NCI-H2196 (cell line): ENCODE measurements around the gene CSGALNACT2.
"Not testable (repeated sequence)": the region's sequence is repeated elsewhere in the genome, so short reads cannot be mapped to it uniquely, and the experiment has no call there.

Source experiments
- DNase-seq: peaks from one replicate; lab custom pipeline; 2025; ENCODE audit not compliant: unreplicated experiment; lab: John Stamatoyannopoulos, UW

CSGALNACT2 gene

DNA sequence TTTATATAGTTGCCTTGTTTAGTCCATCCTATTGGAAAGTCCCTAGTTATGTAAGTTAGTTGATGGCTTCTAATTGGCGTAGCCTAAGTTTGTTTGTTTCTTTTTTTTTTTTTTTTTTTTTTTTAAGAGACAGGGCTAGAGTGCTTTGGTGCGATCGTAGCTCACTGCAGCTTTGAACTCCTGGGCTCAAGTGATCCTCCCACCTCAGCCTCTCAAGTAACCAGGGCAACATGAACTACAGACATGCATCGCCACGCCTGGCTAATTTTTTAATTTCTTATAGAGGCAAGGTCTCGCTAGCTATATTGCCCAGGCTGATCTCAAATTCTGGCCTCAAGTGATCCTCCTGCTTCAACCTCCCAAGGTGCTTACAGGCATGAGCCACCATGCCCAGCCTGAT is 7.1 kb downstream of the CSGALNACT2 start:
- DNase-seq = no peak

DNA sequence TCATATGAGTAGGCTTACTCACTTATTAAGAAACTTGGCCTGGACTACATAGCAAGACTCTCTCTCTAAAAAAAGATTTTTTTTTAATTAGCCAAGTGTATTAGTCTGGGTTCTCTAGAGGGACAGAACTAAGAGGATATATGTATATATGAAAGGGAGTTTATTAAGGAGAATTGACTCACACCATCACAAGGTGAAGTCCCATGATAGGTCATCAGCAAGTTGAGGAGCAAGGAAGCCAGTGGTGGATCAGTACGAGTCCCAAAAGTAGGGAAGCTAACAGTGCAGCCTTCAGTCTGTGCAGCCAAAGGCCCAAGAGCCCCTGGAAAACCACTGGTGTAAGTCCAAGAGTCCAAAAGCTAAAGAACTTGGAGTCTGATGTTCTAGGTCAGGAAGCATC is 7.7 kb downstream of the CSGALNACT2 start:
- not testable (repeated sequence) for DNase-seq

DNA sequence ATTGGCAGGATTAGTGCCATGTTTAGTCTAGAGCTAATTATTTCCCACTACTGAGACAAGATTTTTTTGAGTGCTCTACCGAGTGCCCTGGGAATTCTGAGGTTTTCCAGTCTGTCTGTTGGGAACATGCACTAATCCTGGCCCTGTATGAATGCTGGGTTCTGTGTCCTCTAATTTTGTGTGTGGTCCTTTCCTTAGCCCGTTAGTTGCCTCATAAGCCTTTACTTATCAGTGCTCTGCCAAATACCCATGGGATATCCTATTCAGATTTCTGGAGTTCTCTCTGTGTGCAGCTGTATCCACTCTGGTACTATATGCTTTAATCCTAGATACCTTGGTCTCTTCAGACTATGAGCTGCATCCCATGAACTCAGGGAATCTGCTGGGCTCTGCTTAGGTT is 13.1 kb downstream of the CSGALNACT2 start:
- DNase-seq = no peak

DNA sequence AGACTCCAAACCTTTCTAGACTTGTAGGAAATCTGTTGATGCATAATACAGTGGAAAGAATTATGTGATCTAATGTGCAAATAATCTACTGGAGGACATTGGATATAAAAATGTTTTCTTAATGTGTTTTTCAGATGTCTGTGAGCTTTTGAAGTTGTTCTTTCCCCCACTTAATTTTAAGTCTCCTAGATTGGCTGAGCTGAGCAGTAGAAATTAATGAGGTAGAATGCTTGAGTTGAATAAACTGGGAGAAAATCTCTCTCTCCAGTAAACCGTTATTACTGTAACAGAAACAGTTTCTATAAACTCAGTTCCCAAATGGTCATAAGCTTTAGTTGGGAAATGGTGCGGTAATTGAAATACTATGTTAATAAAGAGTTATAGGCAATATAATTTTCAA is 15.7 kb downstream of the CSGALNACT2 start:
- DNase-seq = no peak

DNA sequence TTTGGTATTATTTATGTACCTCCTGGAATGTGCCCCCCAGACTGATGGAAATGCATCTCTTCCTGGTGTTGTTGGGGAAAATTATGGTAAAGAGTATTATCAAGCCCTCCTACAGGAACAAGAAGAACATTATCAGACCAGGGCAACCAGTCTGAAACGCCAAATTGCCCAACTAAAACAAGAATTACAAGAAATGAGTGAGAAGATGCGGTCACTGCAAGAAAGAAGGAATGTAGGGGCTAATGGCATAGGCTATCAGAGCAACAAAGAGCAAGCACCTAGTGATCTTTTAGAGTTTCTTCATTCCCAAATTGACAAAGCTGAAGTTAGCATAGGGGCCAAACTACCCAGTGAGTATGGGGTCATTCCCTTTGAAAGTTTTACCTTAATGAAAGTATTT is 17.0 kb downstream of the CSGALNACT2 start:
- DNase-seq = no peak

DNA sequence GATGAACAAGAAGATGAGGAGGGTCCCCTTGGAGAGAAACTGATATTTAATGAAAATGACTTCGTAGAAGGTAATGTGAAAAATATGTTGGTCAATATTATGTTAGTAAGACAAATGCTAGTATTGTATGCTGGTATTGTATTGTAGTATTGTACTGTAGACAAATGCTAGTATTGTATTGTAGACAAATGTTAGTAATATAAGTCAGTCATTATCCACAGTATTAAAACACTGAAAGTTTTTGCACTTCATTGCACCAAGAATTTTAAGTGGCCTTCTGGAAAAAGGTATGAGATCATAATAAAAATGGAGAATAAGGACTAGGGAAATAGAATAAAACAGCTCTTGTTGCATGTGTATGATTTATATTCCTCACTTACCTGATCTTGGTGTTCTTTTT is 17.5 kb downstream of the CSGALNACT2 start:
- DNase-seq = no peak

DNA sequence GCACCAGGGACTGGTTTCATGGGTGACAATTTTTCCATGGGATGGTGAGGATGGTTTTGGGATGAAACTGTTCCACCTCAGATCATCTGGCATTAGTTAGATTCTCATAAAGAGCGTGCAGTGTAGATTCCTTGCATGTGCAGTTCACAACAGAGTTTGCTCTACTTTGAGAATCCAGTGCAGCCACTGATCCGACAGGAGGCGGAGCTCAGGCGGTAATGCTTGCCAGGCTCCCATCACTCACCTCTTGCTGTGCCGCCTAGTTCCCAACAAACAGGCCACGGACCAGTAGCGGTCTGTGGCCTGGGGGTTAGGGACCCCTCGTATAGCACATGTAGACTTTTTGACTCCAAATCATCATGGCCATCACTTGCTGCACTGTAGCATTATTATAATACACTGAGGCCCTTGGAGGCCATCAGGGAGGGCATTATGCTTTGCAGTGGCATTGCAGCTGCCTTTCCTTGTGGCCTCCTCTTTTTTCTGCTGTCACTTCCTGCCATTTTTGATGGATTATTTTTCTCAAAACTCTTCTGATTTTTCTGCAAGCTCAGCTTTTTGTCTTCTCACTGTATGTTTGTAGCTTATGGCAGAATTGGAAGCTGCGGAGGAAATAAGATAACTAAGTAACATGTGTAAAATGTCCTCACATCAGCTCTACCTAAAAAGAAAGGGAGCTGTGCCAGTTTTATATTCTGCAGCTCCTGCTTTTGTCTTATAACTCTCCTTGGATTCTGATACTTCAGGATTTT is 18.5 kb downstream of the CSGALNACT2 start:
- DNase-seq = no peak

DNA sequence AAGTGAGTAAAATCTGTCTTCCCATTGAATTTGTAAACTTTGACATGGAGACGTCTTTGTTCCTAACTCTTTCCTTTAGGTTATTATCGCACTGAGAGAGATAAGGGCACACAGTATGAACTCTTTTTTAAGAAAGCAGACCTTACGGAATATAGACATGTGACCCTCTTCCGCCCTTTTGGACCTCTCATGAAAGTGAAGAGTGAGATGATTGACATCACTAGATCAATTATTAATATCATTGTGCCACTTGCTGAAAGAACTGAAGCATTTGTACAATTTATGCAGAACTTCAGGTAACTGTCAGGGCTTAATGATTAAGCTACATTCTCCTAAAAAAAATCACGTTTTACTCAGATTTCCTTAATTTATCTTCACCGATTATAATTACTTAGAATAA is 20.4 kb downstream of the CSGALNACT2 start:
- DNase-seq = no peak

DNA sequence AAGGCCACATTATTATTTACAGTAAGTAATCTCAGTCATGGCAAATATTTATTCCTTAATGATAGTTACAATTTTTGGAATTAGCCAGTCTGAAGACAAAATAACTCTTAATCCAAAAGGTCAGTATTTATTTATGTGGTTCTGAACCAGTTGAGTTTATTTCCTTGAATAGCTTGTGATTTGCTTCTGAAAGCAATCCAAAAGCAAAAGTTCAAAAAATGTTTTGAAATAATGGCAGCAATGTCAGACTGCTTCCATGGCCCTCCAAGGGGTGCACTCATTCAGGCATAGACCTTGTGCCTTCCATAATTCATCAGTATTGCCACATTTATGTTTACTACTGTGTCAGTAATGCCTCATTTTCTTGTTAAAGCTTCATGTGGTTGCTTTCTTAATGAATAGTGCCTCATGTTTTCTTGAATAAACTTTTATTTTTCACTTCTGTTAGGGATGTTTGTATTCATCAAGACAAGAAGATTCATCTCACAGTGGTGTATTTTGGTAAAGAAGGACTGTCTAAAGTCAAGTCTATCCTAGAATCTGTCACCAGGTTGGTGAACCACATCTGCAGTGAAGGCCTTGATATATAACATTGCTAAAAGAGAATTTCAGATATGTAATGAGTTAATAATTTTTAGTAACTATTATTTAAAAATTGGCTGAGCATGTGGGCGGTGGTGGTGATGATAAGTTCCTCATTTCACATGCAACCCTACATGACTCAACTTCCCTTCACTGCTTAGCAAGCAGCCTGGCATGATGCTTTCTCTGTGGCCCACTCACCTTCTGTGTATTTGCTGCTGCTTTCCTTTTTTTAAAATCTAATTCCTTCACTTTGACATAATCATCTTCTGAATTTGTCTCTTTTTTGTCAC is 22.0 kb downstream of the CSGALNACT2 start:
- no peak for DNase-seq

DNA sequence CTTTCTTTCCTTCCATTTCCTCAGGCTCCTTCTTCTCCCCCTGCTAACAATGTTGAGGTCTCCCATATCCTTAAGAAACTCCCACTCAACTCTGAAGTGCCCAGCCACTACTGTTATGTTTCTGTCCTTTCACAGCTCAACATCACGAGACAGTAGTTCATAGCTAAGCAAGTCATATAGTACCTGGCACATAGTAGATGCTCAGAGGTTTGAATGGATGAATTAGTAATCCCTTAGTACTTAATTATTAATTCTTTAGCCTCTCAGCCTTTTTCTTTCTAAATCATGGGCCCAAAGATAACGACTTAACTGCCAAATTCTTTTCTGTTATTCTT is 22.6 kb downstream of the CSGALNACT2 start:
- no peak for DNase-seq

DNA sequence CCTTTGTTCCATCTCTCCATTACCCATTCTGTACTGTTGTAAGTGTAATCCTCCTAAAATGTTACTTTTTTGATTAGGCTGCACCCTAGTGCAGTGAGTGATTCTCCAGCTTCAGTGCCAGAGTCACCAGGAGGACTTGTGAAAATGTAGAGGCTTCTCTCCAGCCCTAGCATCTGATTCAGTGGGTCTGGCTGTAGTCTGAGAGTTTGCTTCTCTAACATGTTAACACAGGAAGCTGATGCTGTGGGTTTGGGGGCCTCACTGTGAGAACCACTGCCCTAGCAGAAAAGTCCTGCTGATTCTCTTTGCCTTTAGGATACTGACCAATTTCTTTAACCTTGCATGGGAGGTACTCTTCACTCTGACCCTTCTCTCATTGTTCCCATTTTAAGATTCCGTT is 24.4 kb downstream of the CSGALNACT2 start:
- no peak for DNase-seq

DNA sequence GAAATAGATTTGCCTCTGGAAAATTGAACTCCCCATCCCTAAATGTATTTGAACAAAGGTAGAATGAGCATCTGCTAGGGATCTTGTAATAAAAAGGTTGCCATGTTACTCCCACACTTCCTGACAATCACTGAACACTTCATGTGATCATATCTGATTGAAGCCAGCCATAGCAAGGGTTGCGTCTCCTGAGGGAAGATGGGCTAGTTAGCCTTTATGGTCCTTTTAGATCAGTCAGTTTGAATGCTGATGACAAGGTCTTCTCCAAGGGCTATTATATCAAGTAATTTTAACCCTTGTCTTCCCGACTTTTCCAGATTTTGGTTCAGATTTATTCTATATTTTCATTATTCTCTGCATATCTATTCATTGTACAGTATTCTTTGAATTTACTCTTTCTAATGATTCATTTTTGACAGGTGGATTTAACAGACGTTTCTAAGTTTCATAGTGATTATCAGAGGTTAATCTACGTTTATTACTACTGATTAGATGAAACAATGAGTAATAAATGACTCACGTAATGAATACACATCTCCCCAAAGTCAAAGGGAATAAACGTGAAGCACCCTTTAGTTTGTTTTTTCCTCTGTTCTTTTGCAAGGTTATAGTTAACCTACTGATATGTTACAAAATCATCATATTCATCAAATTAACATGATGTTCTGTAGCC is 28.1 kb downstream of the CSGALNACT2 start:
- DNase-seq = no peak

DNA sequence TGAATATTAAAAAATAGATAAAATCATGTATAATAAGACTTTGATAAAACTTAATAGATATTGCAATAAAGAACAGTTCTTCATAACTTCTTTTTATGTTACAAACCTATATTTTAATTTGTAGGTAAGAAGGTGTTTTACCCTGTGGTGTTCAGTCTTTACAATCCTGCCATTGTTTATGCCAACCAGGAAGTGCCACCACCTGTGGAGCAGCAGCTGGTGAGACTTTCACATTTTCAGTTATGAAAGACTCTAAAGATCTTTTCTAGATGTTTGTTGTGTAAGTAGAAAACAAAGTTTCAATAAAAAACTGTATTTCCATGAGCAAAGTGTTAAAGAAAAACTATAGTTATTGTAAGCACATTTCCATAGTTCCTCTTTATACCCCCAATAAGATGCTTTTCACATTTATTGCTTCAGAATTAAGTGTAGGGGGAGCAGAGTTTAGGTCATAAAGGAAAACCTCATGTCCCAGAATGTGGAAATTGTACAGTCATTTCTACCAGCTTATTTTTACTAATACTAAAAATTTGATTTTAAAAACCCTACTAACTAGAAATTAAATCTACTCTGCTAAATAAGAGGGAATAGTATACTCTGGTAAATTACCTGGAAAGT is 28.7 kb downstream of the CSGALNACT2 start:
- peak; percentile 14 for DNase-seq

DNA sequence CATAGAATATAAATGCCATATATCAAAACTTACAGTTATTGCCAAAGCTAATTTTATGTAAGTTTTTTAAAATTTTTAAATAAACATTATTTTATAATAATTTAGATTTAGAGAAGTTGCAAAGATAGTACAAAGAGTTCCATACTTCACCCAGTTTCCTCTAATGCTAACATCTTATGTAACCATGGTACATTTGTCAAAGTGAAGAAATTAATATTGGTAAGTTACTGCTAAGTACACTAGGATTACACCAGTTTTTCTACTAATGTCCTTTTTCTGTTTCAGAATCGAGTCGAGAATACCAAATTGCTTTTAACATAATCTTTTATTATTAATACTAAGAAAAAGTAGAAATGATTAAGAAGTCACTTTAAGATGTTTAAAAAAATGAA is 29.2 kb downstream of the CSGALNACT2 start:
- no peak for DNase-seq

DNA sequence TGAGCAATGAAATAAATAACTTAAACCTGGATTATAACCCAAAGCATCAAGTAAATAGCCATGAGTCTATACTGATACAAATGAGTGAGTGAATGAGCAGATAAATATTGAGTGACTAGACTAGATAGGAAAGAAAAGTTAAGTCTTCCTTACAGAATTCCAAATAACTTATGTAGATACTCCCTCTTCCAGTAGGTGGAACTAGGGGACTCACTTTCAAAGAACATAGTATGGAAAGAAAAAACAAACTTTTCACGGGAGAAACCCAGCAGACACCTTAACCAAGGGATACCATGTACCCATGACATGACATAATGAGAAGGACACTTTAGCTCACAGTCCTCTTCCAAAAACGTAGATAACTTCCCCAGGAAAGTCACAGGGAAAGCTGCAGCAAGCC is 32.2 kb downstream of the CSGALNACT2 start:
- DNase-seq = no peak

DNA sequence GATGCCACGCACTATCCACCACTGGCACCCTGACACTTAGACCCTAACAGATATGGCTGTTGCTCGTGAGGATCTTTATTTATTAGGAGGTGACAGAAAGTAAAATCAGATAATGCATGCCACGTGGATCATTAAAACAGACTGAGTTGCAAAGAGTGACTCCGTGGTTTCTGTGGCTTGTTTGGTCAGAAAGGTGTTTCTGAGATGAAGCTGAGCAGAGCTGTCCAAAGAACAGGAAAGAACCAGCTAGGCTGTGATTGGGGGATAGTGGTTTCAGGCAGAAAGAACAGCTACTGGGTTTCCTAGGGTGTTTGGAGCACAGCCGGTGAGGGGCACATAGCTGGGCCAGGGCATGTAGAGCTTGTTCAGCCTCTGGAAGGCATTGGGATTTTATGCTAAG is 34.4 kb downstream of the CSGALNACT2 start:
- no peak for DNase-seq

DNA sequence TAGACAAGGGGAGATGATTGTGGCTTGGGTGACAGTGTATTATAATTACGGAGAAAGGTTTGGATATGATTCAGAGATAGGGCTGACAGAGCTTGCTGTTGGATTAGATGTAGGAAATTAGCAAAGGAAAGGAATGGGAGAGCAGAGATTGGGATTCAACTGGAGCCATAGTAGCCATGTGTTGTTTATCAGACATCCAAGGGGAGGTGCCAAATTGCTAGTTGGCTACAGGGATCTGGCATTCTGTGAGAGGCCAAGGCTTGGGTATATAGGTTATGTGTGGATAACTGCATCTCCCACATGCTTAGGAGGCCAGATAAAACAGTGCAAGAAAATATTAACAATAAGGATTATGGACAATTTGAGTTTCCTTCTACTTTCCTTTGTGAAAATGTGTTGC is 34.9 kb downstream of the CSGALNACT2 start:
- no peak for DNase-seq

DNA sequence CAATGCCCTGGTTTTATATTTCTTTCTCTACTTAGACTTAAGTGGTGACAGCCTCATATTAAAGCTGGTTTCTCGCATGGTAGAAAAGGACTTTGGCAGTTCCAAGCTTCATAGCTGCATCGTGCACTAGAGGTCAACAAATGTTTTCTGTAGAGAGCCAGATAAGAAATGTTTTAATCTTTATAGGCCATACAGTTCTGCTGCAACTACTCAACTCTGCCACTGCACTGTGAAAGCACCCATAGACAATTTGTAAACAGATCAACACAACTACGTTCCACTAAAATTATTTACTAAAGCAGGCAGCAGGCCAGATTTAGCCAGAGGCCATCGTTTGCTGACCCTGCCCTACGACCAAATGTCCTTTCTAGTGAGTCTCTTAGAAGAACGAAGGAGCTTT is 36.7 kb downstream of the CSGALNACT2 start:
- no peak for DNase-seq

DNA sequence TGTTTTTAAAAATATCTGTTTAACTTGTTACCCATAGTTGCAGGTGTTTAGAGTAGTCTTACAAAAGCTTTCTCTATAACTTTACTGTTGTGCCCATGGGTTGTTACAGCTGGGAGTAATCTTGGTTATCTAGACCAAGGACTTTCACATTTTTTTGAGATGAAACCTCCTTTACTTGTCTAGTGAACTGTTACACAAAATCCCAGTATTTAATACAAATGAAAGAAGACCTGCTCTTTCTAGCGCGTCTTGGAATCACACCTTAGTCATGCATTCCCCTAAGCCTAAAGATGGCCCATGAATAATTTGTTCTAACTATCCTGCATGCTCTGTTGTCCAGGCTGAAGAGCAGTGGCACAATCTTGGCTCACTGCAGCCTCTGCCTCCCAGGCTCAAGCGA is 38.0 kb downstream of the CSGALNACT2 start:
- no peak for DNase-seq

DNA sequence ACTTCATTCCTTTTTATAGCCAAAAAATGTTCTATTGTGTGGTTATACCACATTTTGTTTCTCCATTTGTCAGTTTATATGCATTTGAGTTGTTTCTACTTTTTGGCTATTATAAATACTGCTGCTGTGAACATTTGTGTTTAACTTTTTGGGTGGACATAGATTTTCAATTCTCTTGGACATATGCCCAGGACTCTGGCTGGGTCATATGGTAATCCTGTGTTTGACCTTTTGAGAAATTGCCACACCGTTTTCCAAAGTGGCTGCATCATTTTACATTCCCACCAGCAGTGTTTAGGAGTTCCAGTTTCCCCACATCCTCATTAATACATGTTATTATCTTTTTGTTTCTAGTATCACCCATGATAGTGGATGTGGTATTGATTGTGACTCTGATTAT is 39.4 kb downstream of the CSGALNACT2 start:
- no peak for DNase-seq

DNA sequence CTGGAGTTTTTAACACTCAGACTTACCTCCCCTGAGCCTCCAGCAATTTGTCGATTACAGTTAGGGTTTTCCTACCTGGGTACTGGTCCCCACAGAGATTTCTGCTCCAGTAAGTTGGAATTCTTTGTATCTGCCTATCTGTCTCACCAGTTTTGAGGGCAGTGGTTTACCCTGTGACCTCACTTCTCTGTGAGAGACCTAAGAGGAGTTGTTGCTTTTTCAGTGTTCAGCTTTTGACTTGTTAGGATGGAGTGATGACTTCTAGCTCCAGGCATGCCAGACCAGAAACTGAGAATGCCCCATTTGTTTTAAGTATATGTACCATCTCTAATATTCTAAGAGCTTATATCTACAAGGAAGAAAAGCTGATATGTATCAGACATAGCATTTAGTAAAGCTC is 42.9 kb downstream of the CSGALNACT2 start:
- DNase-seq = no peak

DNA sequence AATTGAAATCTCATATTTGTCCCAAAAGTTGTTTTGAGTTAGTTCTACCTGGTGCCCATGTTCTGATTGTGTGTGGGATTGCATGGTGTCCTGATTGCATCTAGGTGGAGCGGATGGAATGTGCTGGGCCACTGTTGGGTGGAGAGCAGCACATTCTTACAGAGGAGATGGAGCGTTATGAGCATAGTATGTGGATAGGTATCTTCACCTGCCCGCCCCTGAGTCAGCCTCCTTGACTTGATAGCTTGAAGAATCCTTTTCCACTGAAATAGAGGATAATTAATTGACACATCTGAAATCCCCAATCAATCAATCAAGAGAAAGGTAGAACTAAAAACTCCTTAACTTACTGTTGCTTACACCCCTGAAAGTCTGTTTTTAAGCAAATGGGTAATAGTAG is 45.5 kb downstream of the CSGALNACT2 start:
- not testable (repeated sequence) for DNase-seq
